Activated CD8-positive, alpha-beta memory T cell treated with anti-CD3 and anti-CD28 coated beads, Interleukin-2, amount 50 U/mL, for 48 hours (primary cell): ENCODE results near the gene PRCP.

ENCODE experiments used
- DNase-seq: peaks from one replicate; pipeline ENCODE4 v3.0.0-alpha.2; 2020

The PRCP gene

DNA sequence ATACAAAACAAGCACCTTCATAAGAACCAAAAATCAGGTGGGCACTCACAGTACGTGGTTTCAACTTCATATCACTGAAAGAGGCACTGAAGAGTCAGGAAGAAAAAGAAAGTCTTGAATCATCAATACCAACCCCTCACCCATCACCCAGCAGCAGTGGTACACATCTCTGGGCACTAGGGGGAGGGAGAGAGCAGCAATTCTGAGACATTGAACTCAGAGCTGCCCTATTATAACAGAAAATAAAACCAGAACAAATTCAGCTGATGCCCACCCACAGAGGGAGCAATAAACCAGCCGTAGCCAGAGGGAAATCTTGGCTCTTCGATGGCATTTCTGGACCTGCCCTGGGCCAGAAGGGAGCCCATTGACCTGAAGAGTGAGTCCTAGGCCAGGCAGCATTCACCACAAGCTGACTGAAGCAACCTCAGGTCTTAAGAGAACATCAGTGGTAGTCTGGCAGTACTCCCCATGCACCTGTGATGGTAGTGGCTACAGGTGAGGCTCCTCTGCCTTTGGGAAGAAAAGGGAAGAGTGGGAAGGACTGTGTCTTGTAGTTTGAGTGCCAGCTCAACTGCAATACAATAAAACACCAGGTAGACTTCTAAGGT lies 124.4 kb downstream of the PRCP start:
- no peak for DNase-seq

DNA sequence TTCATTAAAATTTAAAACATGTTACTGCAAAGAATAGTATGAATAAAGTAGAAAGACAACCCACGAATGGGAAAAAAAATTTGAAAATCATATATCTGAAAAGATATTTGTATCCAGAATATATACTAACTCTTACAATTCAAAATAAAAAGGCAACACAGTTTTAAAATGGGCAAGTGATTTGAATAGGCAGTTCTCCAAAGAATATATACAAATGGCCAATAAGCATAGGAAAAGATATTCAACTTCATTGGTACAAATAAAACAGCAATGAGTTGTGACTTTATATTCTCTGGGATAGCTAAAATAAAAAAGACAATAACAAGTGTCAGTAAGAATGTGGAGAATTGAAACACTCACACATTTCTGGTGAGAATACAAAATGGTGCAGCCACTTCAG lies 125.0 kb downstream of the PRCP start:
- no peak for DNase-seq
